Left renal pelvis (tissue), 4 donors: Measurements from ENCODE around the gene SH3GL1. TPM values are rescaled to one million over a fixed set of nuclear protein-coding genes. Genes with fewer than 3 reads are reported as not detected.
A peak's percentile ranks its signal among the peaks of the same experiment; 100 is the strongest.

ENCODE experiments used
- DNase-seq, 4 donors: peaks; one replicate each; pipeline ENCODE4 v3.0.0-alpha.2; 2013; ENCODE audit warnings: low read depth in 4 of 4, low spot score in 3 of 4
- polyA plus RNA-seq, 4 donors: library from polyadenylated mRNA; unstranded; fragments of 120-200 nt; gene quantifications; one replicate each; pipeline ENCODE4 v1.2.1, GENCODE V29; 2013; ENCODE audit not compliant: insufficient read length in 4 of 4

Gene SH3GL1
- polyA plus RNA-seq, 4 donors = 56.1 to 77.6 (median 72.3) TPM

DNA sequence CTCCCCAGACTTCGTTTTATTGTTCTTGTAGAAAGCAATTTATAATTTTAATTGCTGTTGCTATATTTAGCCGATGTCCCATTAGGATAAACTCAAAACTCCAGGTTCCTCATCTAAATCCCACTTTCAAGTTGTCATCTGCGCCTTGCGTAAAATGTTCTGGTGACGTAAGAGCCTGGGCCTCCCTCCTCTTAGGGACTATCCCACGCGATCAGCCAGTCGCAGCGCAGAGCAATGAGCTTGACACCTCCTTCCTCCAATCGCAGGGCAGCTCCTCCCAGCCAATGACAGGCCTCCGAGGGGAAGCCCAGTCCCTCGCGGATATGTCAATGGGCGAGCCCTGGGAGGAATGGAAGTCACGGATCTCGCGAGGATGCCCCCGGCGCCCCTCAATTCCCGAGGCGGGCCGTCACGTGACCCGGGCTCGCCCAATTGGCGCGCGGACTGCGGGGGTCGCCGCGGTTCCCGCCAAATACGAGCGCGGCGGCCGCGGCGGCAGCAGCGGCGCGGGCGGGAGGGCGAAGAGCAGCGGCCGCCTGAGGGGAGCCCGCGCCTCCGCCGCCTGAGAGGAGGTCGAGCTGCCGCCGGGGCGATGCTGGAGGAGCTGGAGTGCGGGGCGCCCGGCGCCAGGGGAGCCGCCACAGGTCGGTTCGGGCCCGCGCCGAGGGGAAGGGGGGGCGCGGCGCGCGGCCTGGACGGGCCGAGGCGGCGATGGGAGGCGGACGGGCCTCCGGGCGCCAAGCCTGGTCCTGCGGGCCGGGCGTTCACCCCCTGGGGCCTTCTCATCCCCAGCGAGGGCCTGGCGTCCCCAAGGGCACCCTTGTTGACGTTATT lies 2.0 kb upstream of the SH3GL1 start, which contains the start of gene CHAF1A:
Gene CHAF1A, plus strand, starts transcription at position 470 of the 834 bp plus-strand sequence. Its CDS starts 123 bp downstream, at position 593.
- peak; percentile 97 to 99 (median 98) for DNase-seq

DNA sequence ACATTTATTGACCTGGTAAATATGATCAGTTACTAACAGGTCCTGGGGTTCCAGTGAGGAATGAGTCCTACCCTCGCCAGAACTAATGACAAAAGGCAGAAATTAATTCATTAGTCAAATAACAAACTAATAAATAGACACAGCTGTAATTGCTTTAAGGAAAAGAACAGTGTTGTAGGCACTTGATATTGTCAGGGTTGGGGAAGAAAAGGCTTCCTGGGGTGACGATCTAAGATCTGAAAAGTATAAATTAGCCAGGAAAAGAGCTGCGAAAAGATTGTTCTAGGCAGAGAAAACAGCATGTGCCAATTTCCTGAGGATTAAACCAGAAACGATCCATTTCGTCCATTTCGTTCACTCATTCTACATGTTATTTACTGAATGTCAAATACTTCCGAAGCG lies 1.4 kb upstream of the SH3GL1 start:
- no peak for DNase-seq

DNA sequence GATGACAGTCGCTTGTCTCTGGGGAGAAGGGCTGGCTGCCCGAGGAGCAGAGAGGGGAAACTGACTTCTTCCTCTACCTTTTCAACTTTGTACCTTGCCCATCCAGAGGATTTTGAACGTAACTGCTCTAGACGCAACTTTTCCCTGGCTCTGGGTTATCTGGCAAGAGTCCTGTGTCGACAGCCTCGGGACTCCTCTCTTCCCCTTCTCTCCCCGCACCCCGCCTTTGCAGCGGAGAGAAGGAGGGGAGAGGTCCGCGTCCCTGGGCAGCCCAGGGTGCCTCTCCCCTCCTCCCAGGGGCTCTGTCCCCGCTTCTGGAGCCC lies 574 bp downstream of the SH3GL1 start:
- no peak for DNase-seq

DNA sequence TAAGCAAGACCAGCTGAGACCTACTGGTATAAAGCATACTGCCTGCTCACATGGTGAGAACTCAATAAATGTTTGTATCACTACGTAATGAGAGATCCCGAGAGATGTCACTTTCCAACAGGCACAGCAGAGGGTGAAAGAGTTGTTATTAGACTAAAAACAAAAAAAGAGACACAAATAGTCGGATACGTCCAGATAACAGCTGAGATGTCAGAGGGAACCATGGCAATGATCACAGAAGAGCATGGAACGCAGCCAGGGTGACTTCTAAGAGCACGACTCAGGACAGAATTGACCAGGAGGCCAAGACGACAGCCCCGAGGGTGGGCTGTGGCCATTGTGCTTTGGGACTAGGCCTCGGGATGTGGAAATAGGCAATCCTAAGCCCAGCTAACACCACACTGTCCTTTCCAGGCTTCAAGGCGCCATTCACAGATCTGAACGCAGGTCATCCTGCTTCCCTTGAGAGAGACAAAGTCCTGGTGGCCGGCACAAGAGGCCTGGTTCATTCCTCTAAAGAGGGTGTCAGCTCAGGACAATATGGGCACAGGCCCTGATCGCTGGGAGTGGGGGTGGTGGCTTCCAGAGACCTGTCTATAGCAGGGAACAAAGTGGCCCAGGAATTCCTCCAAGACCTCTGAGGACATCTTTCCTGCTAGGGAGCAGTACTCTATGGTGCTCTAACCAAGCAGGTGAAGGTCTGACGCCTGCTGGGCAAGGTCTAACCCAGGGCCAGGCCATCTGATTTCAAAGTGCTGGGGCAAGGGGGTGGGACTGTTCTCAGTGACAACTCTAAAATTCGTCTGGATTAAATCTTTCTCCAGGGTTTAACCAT lies 3.2 kb downstream of the SH3GL1 start:
- DNase-seq = no peak

DNA sequence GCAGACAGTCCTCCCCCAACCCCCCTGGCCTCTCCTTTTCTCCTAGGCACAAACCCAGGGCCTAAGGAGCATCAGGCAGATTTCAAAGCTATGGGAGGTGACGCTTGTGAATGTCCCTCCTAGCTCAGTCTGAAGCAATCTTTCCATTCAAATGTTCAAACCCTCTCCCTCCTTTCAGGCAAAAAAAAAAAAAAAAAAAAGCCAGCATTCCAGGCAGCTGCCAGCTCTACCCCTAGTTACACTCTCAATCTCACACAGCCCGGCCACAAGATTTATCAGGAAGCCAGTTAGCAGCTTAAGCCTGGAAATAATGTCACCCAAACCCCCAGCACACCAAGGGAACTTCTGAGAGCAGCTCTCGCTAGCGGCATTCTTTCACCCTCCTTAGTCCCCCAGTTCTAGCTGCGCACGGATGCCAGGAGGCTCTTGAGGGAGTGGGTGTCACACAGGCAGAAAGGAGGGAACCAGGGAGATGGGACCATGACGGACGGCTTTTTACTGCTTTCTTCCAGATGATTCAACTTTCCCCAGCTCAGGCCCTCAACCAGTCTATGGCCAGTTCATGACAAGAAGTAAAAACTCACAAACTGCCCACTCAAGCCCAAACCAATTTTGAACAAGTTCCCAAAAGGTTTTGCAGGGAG lies 6.3 kb downstream of the SH3GL1 start:
- DNase-seq = no peak

DNA sequence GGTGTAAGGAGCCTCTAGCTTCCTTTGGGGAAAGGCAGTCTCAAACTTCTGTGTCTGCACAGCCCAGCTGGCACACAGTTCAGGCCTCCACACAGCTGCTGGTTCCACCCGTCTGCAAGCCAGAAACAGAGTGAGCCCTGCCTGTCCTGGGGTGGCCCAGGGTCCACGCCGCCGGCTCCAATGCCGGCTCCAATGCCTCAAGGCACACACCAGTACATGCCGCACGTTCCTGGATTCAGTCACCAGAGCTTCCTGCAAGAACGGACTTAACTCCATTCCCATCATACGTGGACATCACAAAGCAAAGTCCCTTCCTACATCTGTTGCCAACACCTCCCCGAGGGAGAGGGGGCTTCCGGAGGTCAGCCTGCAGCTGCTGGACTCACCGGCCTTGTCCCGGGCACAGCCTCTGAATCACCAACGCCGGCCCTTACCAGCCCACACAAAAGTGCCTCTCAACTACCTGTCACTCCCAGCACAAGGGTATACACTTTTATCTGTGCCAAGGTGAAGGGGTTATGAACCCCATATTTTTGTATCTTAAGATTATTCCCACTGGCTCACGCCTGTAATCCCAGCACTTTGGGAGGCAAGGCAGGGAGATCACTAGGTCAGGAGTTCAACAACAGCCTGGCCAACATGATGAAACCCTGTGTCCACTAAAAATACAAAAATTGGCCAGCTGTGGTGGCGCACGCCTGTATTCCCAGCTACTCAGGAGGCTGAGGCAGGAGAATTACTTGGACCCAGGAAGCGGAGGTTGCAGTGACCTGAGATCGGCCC lies 8.5 kb downstream of the SH3GL1 start:
- no peak for DNase-seq

DNA sequence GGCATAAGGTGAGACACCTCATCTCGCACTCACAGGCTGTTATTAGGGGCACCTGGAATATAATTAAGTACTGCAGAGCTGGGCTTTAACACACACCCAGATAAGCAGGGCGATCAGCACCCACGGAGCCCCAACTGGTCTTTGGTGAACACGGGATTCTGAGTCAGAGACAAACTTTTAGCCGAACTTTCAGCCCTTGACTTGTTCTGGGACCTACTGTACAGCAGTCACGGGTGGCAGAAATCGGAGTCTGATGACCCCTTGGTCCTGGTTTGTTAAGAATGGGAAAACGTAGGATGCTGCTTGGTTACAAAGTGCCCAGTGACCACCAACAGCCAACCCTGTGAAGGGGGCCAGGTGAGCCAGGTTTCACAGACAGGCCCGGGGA lies 9.0 kb downstream of the SH3GL1 start:
- DNase-seq = no peak

DNA sequence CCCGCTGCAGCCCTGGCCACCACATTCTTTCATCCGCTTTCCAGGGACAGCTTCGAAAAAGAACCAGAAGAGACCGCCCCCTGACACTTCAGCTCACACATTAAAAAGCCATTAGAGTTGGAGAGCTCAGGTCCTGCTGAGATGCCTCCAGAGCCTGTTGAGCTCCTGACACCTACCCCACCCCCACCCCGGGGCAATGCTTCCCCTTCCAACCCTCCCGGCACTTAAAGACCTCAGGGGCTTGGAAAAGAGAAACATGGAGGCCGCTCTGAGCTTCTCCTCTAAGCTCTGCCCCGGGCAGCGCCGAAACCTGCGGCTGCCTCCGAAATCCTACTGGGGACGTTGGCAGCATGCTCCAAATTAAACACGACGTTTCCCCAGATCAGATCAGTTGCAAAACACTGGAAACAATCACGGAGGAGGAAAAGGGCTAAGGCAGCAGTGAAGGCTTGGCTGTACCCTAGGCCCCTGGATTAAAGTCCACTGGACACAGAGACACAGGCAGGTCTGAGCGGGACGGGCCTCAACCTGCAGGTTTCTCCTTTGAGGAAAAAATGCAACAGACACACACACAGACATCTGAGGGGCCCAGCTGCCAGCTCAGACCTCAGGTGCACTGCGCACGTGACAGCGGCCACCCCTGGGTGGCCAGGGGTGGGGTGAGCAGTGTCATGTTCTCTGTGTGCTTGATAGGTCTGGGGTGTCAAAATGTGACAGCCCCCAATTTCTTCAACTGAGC lies 9.6 kb downstream of the SH3GL1 start:
- no peak for DNase-seq

DNA sequence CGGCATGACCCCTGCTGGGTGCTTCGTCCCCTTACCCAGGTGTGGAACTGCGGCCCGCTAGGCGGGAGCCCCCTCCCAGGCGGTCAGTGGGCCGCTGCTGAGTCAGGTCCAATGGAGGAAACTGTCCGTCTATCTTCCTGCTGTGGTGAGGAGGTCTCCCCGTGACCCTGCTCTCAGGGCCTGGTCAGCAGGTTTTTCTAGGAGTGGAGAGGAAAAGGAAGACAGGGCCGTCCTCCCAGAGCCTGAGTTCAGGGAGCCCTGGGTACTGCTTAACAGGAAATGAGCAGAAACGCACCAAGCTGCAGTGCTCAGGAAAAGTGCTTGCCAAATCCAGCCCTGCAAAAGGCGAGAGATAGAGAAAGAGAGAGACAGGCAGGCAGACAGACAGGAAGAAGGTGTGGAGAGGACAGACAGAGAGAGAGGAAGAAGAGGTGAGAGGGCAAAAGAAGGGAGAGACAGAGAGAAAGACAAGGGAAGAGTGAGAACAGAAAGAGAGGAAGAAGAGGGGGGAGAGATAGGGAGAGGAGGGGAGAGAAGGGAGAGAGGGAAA lies 10.3 kb downstream of the SH3GL1 start:
- no peak for DNase-seq

DNA sequence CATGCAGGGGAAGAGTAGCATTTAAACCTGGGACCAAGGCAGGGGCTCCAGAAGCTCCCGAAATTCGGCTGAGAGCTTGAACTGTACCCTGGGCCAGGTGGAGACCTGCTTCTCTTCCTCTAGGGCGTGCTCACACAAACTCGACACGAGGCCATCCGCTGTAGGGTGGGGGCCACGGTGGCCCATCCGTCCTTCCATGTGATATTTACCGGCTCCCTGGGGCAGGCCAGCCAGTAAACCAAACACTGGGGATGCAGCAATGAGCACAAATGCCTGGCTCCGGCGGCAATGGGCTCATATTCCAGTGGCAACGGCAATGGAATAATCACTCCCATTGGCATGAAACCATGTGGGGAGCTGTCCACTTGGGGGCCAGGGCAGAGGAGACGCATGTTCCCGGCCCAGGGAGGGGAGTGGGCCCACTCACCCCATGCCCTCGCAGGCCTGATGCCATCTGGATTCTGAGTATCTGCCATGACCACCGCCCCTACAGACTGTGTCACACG lies 10.8 kb downstream of the SH3GL1 start:
- DNase-seq = no peak

DNA sequence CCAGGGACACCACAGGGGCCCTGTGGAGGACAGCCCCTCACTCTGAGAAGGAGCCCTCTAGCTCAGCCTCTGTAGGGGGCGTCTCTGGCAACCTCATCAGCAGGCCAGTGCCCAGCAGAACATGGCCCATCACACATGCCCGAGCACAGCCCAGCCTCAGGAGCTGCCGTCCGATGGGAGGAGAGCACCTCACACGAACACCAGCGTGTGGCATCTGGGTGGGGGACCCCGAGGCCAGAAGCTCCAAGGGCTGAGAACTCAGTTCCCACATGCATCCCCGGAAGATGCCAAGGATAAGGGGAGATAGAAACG lies 11.3 kb downstream of the SH3GL1 start:
- DNase-seq = no peak

DNA sequence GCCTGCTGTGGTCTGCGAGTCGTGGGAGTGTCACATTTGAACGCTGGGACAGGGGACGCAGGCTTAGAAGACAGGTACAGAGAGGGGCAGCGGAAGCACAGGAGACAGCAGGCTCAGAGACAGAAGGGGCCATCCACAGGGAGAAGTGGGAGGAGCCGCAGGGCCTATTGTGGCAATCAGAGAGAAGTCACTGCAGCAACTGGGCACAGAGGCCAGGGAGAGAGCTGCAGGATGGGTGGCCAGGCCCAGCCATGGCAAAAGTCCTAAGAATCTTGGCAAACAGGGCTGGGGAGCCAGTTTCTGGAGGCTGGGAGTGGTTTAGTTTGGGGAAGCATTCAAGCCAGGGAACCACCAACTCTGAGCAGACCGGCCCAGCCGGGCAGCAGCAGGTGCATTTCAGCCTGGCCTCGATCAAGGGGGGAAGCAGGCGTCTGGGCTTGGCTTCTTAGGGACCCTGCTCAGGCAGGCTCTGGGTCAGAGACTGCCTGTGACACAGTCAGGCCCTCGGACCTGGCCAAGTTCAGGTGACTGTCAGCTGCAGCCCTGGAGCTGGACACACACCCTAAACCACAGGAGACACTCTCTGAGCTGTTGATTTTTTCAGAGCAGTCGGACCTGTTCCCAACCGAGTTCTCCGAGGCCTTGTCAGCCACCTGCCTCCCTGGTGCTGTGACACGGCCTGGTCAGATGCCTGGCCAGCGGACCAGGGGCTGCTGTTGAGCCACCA lies 11.8 kb downstream of the SH3GL1 start:
- DNase-seq = no peak

DNA sequence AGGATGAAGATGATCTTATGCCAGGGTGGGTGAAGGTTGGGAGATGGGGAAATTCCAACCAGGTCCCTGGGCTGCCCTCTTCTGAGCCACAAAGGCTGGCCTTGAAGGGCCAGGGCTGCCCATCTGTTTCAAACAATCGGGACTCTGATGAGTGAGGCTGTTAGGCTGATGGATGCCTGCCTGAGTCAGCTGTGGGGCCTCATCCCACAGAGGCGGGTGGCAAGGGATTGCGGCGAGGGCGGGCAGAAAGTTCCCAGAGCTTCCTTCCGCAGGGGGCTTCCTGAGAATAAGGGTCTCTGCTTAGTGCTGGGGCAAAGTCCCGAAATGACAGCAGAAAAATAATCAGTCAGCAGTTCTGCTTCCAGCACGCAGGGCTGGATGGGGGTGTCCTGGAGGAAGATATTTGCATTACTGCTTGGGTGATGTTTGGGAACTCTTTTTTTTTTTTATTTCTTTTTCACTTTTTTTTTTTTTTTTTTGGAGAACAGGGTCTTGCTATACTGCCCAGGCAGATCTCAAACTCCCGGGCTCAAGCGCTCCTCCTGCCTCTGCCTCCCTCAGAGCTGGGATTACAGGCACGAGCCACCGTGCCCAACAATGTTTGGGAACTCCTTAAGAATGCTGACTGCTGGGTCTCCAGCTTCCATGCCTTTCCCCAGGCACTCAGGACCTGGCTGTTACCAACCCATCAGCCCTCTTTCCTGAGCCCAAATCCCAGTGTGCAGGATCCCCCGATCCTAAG lies 14.1 kb downstream of the SH3GL1 start:
- DNase-seq = no peak

DNA sequence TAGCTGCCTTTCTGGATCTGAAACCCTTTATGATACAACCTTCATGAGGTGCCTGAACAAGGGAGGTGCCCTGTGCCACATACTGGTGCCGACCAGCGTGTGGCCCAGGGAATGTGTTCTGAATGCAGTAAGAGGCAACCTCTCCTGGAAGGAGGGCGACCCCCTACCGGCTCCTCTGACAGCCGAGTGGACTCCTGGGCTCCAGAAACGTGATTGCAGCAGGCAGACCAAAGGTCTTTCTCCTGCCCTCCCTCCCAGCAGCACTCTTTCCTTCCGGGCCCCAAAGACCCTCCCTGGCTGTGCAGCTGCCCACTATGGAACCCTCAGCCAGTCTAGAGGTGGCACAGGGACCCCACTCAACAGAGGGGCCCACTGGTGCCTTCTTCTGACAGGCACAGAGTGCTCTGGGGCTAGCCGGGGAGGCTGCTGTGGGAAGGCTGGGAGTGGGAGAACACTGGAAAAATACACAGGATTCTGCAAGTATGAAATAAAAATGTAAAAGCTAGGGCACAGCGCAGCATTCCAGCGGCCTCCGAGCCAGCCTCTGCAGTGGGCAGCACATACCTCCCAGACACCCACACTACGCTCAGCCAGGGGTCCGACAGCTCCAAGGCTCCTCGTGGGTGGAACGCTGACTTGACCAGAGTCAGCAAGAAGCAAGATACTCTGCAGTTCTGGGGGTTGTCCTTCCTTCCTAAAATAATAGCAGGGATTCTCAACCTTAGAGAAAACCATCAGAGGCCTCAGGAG lies 14.9 kb downstream of the SH3GL1 start:
- no peak for DNase-seq

DNA sequence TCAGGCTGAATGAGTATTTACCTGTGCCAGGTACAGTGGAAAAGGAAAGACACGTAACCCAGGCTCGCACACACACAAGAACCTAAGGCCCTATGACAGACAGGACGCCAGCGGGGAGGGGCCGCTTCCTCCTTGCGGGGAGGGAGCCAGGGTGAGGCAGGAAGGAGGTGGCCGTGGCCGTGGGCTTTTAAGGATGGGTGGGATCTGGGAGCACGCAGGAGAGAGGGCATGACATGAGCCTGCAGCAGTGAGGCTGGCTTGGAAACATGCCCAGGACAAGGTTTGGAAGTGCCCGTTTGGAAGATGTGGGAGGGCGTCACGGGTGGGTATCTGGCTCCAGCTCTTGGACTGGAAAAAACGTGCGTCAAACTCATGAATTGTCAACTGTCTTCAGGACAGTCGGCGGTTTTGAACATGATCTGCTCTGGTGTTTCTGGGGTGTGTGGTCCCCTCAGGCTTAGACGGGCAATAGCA lies 20.1 kb downstream of the SH3GL1 start:
- no peak for DNase-seq

DNA sequence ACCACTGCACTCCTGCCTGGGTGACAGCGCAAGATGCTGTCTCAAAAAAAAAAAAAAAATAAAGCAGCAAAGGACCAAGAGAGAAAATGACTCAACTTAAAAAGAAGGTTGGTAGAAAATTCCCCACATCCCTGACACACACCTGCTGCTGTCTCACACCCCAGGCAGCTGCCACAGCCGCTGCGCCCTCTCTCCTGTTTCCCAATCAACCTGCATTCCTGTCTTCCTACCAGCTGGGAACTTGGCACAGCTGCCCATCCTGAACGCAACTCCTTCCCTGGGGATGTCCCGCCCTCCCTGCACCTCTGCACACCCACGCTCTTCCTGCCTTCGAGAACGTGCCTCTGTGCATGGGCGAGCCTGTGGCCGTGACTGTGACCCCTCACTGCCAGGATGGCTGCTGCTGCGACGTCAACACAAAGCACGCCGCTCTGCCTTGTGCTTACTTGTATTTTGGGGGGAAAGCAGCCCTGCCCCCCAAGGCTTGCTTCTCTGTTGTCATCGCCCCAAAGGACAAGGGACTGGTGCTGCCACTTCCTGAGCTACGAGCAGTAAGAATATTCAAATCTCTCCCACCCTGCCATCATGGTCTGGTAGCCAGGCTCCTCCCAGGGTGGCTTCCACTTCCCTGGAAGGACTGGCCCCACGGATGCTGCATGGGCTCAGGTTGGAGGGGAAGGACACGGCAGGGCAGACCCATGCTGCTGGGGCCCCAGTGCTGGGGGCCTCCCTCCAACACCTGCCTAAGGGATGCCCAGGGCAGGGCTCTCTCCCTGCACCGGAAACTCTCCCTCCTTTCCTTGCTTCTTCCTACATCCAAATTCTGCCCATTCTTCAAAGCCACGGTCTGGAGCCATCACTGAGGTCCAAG lies 20.7 kb downstream of the SH3GL1 start:
- no peak for DNase-seq
